MCF 10A (cell line): ENCODE results near the gene TAF3. TPM values are rescaled to one million over a fixed set of nuclear protein-coding genes. Genes with fewer than 3 reads are reported as not detected.

Experiments
- BruUV-seq: library from RNA; stranded (reverse); fragments of 400-500 nt; replicated peaks from 2 replicates; lab custom pipeline; 2021; lab: Mats Ljungman, UMichigan
- CTCF ChIA-PET: fragments of 300-600 bp; sonication (Branson Sonifier 250); formaldehyde crosslinking; extraction: SDS; loops from one replicate; lab custom pipeline; 2021; ENCODE audit warnings: antibody characterized with exemption, inconsistent platforms; lab: Yijun Ruan, JAX
- POLR2A ChIA-PET: fragments of 300-600, 350-650 bp; sonication (Branson Sonifier 250); formaldehyde crosslinking; extraction: SDS; loops from one replicate; lab custom pipeline; 2020; ENCODE audit warnings: antibody characterized with exemption, inconsistent platforms; lab: Yijun Ruan, JAX
- DNase-seq: peaks from one replicate; pipeline ENCODE4 v3.0.0-alpha.2; 2018; ENCODE audit not compliant: unreplicated experiment
- H3K27ac Mint-ChIP-seq: one replicate; pipeline ENCODE4 v1.8.0; 2022; ENCODE audit warnings: mild to moderate bottlenecking, low read depth, mixed read lengths; ENCODE audit not compliant: unreplicated experiment
- H3K27me3 Mint-ChIP-seq: one replicate; pipeline ENCODE4 v1.8.0; 2022; ENCODE audit warnings: mixed read lengths; ENCODE audit not compliant: insufficient read depth, unreplicated experiment
- H3K36me3 Mint-ChIP-seq: one replicate; pipeline ENCODE4 v1.8.0; 2022; ENCODE audit warnings: mild to moderate bottlenecking, moderate library complexity, mixed read lengths; ENCODE audit not compliant: insufficient read depth, unreplicated experiment
- H3K4me1 Mint-ChIP-seq: one replicate; pipeline ENCODE4 v1.8.0; 2022; ENCODE audit warnings: mixed read lengths; ENCODE audit not compliant: insufficient read depth, unreplicated experiment
- H3K4me3 Mint-ChIP-seq: one replicate; pipeline ENCODE4 v1.8.0; 2022; ENCODE audit warnings: mild to moderate bottlenecking, moderate library complexity, mixed read lengths; ENCODE audit not compliant: unreplicated experiment
- H3K9me3 Mint-ChIP-seq: one replicate; pipeline ENCODE4 v1.8.0; 2022; ENCODE audit warnings: mixed read lengths; ENCODE audit not compliant: unreplicated experiment
- intact Hi-C: fragments of 100-400 bp; cut with micrococcal nuclease; formaldehyde crosslinking; loops from 2 replicates; pipeline ENCODE4 v1.14.1; 2022
- total RNA-seq: library from RNA; stranded (reverse); gene quantifications from 2 replicates; pipeline ENCODE4 v1.2.3, GENCODE V29; 2022
- TF ChIP-seq, protein P1 (sequence below): fragments of 200-600 bp; IDR thresholded peaks from one replicate; pipeline ENCODE4 v1.8.0; 2022; ENCODE audit warnings: antibody characterized with exemption, mild to moderate bottlenecking; ENCODE audit not compliant: unreplicated experiment

The TAF3 gene
- total RNA-seq, 1 experiment from 2014 or later, result 9.9 TPM

DNA sequence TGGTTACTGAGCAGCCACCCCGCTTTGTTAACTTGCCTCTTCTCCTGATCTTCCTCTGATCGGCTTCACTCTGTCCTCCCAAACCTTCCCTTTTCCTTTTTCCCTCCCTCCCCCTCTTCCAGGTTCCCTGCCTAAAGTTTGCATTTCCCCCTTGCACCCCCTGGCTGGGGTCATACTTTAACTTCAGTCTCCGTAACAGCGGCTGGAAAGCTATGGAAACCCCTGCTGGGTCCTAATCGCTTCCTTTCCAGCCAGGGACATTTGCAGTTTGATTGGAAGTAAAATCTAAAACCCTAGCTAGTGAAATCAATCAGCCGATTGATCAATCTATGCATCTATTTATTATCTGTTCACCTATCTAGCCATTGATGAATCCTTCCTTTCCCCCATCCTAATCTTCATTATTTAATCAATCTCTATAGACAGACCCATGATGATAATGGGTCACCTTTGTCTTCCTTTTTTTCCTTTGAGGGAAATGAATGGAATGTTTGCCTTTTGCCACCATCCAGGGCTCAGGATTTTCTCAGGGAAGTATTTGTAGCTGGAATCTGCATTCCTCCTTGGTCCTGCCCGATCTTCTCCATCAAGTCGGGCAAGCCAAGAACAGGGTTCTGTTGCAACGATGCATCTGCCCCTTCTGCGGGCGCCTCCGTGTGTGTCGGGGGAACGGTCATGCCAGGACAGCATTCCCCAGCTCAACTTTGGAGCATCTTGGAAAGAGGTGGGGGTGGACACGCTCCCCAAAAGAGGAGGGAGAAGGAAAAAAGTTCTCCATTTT is 245.0 kb downstream of the TAF3 start:
- TF ChIP-seq, protein P1, sequence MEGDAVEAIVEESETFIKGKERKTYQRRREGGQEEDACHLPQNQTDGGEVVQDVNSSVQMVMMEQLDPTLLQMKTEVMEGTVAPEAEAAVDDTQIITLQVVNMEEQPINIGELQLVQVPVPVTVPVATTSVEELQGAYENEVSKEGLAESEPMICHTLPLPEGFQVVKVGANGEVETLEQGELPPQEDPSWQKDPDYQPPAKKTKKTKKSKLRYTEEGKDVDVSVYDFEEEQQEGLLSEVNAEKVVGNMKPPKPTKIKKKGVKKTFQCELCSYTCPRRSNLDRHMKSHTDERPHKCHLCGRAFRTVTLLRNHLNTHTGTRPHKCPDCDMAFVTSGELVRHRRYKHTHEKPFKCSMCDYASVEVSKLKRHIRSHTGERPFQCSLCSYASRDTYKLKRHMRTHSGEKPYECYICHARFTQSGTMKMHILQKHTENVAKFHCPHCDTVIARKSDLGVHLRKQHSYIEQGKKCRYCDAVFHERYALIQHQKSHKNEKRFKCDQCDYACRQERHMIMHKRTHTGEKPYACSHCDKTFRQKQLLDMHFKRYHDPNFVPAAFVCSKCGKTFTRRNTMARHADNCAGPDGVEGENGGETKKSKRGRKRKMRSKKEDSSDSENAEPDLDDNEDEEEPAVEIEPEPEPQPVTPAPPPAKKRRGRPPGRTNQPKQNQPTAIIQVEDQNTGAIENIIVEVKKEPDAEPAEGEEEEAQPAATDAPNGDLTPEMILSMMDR, result no peak
- BruUV-seq, result no TSS peak
- CTCF ChIA-PET, result interaction anchor here (0.7 kb wide), 1 partner anchor 55 kb away, joined by 3 read pairs; no protein-coding TSS in a partner anchor
- H3K4me1 Mint-ChIP-seq, result peaks cover 37% of the 10 kb centered on the region
- POLR2A ChIA-PET, result interaction anchor here (1.5 kb wide), 1 partner anchor 8 kb away, joined by 3 read pairs; no protein-coding TSS in a partner anchor
- peaks cover 95% of the 10 kb centered on the region for H3K36me3 Mint-ChIP-seq
- intact Hi-C loops, result no loop called here
- H3K9me3 Mint-ChIP-seq, result no peaks in the 10 kb centered on the region
- no peak overlapping the region for H3K27ac Mint-ChIP-seq
- DNase-seq, result no peak
- no peaks in the 10 kb centered on the region for H3K27me3 Mint-ChIP-seq
- H3K4me3 Mint-ChIP-seq, result no peak overlapping the region

DNA sequence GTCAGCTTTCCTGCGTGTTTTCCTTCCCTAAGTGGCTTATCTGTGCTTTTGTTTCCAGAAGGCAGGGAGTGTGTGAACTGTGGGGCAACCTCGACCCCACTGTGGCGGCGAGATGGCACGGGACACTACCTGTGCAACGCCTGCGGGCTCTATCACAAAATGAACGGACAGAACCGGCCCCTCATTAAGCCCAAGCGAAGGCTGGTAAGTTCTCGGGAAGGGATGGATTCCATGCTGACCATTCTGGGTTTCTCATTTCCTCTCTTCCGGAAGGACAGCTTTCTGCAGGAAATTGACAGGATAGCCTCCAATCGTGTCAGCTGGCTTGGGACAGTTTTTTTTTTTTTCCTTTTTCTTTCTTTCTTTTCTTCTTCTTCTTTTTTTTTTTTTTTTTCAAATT is 245.6 kb downstream of the TAF3 start:
- Mint-ChIP-seq H3K4me3 (no peak overlapping the region), H3K27me3 (no peaks in the 10 kb centered on the region), H3K36me3 (peaks cover 97% of the 10 kb centered on the region), H3K9me3 (no peaks in the 10 kb centered on the region), H3K4me1 (peaks cover 37% of the 10 kb centered on the region), H3K27ac (peak overlapping the region; percentile 31)
- intact Hi-C loops, result no loop called here
- ChIA-PET POLR2A (no interaction called here), CTCF (no interaction called here)
- TF ChIP-seq, protein P1, result no peak
- DNase-seq, result no peak
- BruUV-seq, result no TSS peak

DNA sequence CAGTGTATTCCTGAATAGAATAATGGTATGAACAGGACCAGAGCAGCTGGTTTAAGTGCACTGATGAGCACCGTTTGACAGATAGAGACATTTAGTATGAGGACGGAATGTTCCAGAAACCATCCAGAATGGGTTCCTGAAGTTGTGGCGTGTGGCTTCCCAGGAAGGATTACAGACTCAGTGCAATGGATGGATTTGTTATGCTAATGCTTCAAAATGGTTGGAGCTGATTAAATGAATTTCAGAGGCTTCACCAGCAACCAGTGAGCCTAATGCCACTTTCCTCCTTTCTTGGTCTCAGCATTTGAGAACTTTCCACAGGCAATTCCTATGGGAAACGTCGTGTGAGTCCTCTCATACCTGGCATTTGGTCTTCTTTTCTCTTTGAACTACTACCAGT is 246.1 kb downstream of the TAF3 start:
- H3K36me3 Mint-ChIP-seq, result peaks cover 99% of the 10 kb centered on the region
- ChIA-PET CTCF (interaction anchor here (0.6 kb wide), 1 partner anchor 605 kb away, joined by 3 read pairs; no protein-coding TSS in a partner anchor), POLR2A (interaction anchor here (2.0 kb wide), 1 partner anchor 10 kb away, joined by 11 read pairs; the partner anchor contains the start of gene GATA3)
- H3K4me3 Mint-ChIP-seq, result no peak overlapping the region
- peak overlapping the region; percentile 31 for H3K27ac Mint-ChIP-seq
- TF ChIP-seq, protein P1, result no peak
- no peak for DNase-seq
- BruUV-seq, result no TSS peak
- peaks cover 37% of the 10 kb centered on the region for H3K4me1 Mint-ChIP-seq
- H3K9me3 Mint-ChIP-seq, result no peaks in the 10 kb centered on the region
- intact Hi-C loops, result no loop called here
- H3K27me3 Mint-ChIP-seq, result no peaks in the 10 kb centered on the region

DNA sequence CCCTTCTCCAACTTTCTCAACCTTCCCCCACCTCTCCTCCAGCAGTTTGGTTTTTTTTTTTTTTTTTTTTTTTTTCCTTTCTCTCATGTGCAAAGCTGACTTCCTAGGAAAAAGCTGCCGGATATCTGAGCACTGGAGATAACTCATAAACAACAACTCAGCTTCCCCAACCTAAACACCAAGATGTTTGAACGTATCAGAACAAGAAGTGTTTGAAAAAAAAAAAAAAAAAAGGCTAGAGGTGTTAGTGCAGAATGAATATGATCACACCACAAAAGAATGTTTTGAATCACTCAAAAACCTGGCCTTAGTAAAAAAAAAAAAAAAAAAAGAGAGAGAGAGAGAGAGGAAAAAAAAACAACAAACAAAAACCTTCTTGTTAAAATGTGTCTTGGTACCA is 247.3 kb downstream of the TAF3 start:
- peak overlapping the region; percentile 6 for H3K4me3 Mint-ChIP-seq
- ChIA-PET POLR2A (interaction anchor here (0.6 to 2.0 kb wide), 3 partner anchors 12 to 828 kb away, joined by 3 to 11 read pairs (median 3); partner anchors contain the start of gene GATA3), CTCF (no interaction called here)
- BruUV-seq, result no TSS peak
- DNase-seq, result peak; percentile 30
- H3K36me3 Mint-ChIP-seq, result peaks cover 99% of the 10 kb centered on the region
- no peaks in the 10 kb centered on the region for H3K27me3 Mint-ChIP-seq
- H3K9me3 Mint-ChIP-seq, result no peaks in the 10 kb centered on the region
- peaks cover 33% of the 10 kb centered on the region for H3K4me1 Mint-ChIP-seq
- TF ChIP-seq, protein P1, result no peak
- peak overlapping the region; percentile 81 for H3K27ac Mint-ChIP-seq
- intact Hi-C loops, result no loop called here
